ENCODE results near the gene SIGLEC7. TPM values are rescaled to one million over a fixed set of nuclear protein-coding genes. Genes with fewer than 3 reads are reported as not detected.

Gene SIGLEC7
- total RNA-seq, 1 donor from 2014 or later = not detected

- DNase-seq (ENCODE audit: low read depth, low spot score) = no peak
Measured at GRCh38 chr19:51166846-51167490, 24.9 kb downstream of the SIGLEC7 start.

- DNase-seq (ENCODE audit: low read depth, low spot score) = no peak
Measured at GRCh38 chr19:51168564-51169282, 26.6 kb downstream of the SIGLEC7 start.

GRCh38 chr19:51169283-51169918 is 27.3 kb downstream of the SIGLEC7 start:
- peak; percentile 37 for DNase-seq (ENCODE audit: low read depth, low spot score)

GRCh38 chr19:51172223-51172622 is 30.1 kb downstream of the SIGLEC7 start:
- no peak for DNase-seq (ENCODE audit: low read depth, low spot score)

GRCh38 chr19:51173681-51174080 is 31.6 kb downstream of the SIGLEC7 start:
- DNase-seq (ENCODE audit: low read depth, low spot score) = no peak

- DNase-seq (ENCODE audit: low read depth, low spot score) = no peak
Measured at GRCh38 chr19:51179256-51179655, 37.2 kb downstream of the SIGLEC7 start.

GRCh38 chr19:51181377-51181912 is 39.3 kb downstream of the SIGLEC7 start:
- DNase-seq (ENCODE audit: low read depth, low spot score) = no peak

- DNase-seq (ENCODE audit: low read depth, low spot score) = no peak
Measured at GRCh38 chr19:51181913-51182419, 39.9 kb downstream of the SIGLEC7 start.

GRCh38 chr19:51183629-51184028 is 41.5 kb downstream of the SIGLEC7 start:
- no peak for DNase-seq (ENCODE audit: low read depth, low spot score)

GRCh38 chr19:51185069-51185867 is 43.2 kb downstream of the SIGLEC7 start:
- no peak for DNase-seq (ENCODE audit: low read depth, low spot score)

- no peak for DNase-seq (ENCODE audit: low read depth, low spot score)
Measured at GRCh38 chr19:51185868-51186215, 43.7 kb downstream of the SIGLEC7 start.

GRCh38 chr19:51186323-51186722 is 44.2 kb downstream of the SIGLEC7 start:
- DNase-seq (ENCODE audit: low read depth, low spot score) = no peak

GRCh38 chr19:51187395-51188226 is 45.5 kb downstream of the SIGLEC7 start:
- no peak for DNase-seq (ENCODE audit: low read depth, low spot score)

- no peak for DNase-seq (ENCODE audit: low read depth, low spot score)
Measured at GRCh38 chr19:51188227-51188559, 46.1 kb downstream of the SIGLEC7 start.

- DNase-seq (ENCODE audit: low read depth, low spot score) = no peak
Measured at GRCh38 chr19:51192689-51193088, 50.6 kb downstream of the SIGLEC7 start.

GRCh38 chr19:51194527-51195315 is 52.6 kb downstream of the SIGLEC7 start:
- no peak for DNase-seq (ENCODE audit: low read depth, low spot score)

GRCh38 chr19:51195316-51195586 is 53.1 kb downstream of the SIGLEC7 start:
- DNase-seq (ENCODE audit: low read depth, low spot score) = no peak

GRCh38 chr19:51195616-51196015 is 53.5 kb downstream of the SIGLEC7 start:
- no peak for DNase-seq (ENCODE audit: low read depth, low spot score)

GRCh38 chr19:51196181-51196580 is 54.1 kb downstream of the SIGLEC7 start:
- DNase-seq (ENCODE audit: low read depth, low spot score) = no peak

- DNase-seq (ENCODE audit: low read depth, low spot score) = no peak
Measured at GRCh38 chr19:51198641-51199040, 56.5 kb downstream of the SIGLEC7 start.
